Fibroblast of the conjunctiva (primary cell): Measurements from ENCODE around the gene ZYG11A.

Source experiments
- DNase-seq: peaks from one replicate; pipeline ENCODE4 v3.0.0-alpha.2; 2010; ENCODE audit warnings: low read depth

Gene ZYG11A

DNA sequence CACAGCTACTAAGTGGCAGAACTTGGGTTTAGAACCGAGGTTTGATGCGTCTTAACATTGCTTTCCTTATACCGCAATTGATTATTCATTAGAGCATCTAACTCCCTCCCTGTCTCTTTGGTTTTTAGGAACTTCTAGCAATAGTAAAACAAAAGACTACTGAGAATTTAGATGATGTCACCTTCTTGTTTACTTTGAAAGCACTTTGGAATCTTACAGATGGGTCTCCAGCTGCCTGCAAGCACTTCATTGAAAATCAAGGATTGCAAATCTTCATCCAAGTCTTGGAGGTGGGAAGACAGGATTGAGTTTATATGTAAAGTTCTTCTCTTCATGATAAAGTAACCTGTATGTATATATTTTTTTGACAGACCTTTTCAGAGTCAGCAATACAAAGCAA lies 35.0 kb downstream of the ZYG11A start:
- DNase-seq: no peak

DNA sequence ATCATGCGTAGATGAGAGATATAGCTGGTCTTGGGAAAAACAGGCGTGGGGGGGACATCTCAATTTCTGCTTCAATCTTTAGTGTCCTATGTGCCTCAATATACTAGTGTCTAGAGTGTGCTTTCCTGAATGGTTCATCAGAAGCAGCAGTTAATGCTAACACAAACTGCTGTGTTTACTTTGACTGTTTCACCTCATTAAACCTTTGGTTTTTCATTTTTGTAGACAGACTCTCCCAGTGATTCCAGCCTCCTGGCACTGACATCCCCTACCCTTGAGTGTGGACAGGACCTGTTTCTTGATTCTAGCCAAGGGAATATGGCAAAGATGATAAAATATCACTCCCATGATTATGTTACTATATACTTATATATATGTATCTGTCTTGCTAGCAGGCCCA lies 37.6 kb downstream of the ZYG11A start:
- no peak for DNase-seq

- no peak for DNase-seq
Observed at GRCh38 chr1:52887483-52887882, 44.9 kb downstream of the ZYG11A start.

DNA sequence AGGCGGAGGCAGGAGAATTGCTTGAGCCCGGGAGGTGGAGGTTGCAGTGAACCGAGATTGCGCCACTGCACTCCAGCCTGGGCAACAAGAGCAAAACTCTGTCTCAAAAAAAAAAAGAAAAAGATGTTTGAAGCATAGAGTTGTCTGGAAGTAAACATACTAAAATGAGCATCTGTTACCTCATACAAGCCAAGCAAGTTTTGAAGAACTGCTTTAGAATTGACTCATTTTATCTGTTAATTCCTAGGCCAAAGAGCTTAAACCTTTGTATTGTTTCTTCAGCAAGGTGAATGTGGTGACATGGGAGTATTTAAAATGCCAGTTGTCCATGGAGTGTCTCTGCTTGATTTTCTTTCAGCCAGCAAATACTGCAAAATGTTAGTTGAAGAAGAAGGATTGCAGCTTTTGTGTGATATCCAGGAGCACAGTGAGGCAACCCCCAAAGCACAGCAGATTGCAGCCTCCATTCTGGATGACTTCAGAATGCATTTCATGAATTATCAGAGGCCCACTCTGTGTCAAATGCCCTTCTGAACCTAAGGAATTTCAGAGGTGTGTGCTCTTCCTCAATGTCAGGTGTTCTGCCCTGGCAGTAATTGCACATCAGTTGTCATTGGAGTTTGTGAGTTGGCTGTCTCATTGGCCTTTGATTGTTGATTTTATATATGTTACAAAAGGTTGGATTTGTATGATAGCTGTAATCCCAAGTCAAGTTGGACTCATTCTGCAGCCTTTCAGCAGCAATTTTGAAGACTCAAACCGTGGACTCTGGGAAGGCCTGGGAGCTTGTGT lies 50.1 kb downstream of the ZYG11A start:
- no peak for DNase-seq

GRCh38 chr1:52899445-52899894 lies 56.9 kb downstream of the ZYG11A start:
- DNase-seq: no peak

- no peak for DNase-seq
Observed at GRCh38 chr1:52900402-52900801, 57.8 kb downstream of the ZYG11A start.

DNA sequence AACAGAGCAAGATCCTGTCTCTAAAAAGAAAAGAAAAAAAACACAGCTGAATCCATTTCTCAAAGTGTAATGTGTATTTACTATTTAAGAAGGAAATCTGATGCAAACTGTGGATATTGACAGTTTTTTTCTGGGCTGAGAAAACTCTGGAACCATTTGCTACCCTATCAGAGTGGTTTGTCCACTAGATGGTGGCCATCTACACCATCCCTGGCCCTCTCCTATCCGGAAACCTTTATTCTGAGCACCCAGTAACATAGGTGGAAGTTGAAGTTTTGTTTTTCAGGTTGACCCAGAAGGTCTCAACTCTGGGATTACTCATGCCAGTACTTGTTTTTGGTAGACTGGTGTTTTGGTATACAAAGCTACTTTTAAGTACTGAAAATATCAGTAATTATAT lies 58.8 kb downstream of the ZYG11A start:
- no peak for DNase-seq

DNA sequence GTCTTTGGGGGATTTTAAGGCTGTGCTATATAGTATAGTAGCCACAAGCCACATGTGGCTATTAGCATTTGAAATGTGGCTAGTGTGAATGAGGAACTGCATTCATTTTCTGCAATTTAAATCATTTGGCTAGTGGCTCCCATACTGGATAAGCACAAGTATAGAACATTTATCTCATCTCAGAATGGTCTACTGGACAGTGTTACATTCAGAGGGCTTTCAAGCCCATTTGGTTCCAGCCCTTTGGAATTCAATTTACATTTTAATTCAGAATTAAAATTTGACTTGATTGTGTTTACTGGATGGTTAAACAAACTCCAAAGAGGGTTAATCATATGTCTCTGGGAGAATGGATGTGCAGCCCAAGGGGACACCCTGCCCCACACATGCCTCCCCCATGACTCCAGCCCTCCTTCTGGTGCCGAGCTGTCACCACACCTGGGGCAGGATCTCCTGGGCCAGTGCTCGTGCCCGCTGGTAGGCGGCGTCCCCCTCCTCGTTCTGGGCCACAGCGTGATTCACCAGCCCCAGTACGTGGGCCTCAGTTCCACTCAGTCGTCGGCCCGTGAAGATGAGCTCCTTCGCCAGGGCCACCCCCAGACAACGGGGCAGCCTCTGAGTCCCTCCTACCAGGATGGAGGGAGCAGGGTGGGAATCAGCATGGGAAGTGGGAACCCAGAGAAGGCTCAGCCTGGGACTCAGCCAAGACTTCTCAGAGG lies 61.8 kb downstream of the ZYG11A start:
- DNase-seq: no peak

GRCh38 chr1:52904927-52905698 lies 62.6 kb downstream of the ZYG11A start:
- no peak for DNase-seq

DNA sequence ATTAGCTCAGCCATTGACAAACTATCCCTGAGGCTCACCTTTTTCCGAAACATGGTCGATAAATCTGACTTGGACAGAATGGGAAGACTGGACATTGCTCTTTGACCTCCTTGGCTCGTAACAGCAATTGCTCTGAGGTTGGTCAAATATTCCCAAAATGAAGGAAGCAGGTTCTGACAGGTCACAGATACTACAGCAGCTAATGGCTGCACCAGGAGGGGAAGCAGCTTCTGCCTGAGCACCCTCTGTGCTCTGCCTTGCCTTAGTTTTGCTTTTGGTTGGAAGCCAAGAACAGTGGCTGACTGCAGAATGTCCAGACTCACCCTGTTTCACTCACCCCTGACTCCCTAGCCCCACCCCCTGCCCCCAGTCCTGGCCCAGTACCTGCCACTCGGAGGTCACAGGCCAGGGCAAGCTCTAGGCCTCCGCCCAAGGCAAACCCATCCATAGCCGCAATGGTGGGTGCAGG lies 63.6 kb downstream of the ZYG11A start:
- DNase-seq: no peak

DNA sequence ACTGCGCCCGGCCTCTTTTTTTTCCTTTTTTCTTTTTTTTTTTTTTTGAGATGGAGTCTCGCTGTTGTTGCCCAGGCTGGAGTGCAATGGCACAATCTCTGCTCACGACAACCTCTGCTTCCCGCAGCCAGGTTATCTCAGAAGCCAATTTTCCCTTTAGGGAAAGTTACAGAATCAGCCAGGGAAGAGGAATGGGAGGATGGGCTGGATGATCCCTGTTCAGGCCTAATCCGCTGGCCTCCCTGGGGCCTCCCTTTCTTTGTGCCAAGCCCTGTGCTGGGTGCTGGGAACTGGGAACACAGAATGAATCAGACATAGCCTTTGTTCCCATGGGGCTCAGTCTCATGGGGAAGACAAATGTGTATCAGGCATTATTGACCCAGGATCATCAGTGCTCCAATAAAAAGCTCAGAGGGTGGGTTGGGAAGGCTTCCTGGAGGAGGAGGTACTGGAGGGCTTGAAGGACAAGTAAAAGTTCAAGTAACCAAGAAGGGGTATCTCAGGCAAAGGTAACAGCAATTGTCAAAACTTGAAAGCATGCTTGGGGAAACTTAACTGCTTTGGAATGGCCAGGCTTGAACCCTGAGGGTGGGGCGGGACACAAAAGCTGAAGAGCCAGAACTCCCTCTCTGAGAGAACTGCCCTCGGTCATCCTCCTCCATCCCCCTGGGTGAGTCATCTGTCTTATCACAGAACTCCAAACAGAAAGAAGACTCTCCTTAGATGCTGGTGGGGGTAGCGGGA lies 64.7 kb downstream of the ZYG11A start:
- no peak for DNase-seq

DNA sequence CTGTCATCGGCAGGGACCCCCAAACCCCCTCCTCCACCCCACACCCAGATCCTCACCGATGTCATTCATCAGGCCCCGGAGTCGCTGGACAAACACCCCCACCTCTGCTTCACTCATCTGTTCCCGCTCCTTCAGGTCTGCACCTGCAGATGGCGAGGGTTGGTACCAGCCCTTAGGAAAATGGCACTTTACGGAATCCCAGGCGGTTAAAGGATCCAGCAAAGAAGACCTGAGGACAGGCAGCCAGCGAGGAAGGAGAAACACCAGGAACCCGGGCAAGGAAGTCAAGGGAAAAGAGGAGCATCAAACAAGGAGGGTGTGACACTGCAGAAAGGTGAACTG lies 65.2 kb downstream of the ZYG11A start:
- DNase-seq: no peak

GRCh38 chr1:52911541-52911940 lies 69.0 kb downstream of the ZYG11A start:
- no peak for DNase-seq

DNA sequence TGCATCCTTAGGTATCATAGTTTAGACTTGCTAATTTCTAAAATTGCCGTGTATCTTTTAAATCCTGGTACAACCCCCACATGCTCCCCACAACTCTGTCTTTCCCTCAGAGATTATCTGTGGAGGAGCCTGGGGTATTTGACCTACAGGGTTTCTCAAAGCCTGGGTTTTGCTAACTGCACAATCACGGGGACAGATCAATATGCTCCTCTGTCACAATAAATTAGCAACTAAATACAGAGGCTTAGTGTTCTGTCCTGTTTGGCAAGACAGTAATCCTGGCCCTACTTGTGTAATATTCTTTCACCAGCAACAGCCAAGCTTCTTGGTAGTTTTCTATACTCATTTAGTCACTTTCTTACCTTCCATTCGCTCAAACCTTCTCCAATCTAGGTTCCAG lies 70.5 kb downstream of the ZYG11A start:
- no peak for DNase-seq

GRCh38 chr1:52913537-52913936 lies 71.0 kb downstream of the ZYG11A start:
- DNase-seq: no peak

DNA sequence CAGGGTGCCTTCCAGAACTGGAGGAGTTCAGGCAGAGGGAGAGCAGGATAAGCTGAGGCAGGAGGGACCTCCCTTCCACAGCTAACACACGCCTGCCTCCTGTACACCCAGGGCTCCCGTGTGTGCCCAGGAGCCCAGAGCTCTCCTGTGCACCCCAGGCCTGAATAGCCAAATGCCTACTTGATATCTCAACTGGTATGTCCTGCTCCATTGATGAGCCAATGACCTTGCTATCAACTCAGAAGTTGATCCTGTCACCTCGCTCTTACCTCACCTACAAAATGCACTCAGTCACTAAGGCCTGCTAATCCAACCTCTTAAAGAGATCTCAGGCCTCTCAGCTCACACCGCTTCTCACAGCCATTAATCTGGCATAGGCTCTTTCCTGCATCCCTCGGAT lies 71.9 kb downstream of the ZYG11A start:
- DNase-seq: no peak

GRCh38 chr1:52915211-52915854 lies 72.8 kb downstream of the ZYG11A start:
- no peak for DNase-seq

DNA sequence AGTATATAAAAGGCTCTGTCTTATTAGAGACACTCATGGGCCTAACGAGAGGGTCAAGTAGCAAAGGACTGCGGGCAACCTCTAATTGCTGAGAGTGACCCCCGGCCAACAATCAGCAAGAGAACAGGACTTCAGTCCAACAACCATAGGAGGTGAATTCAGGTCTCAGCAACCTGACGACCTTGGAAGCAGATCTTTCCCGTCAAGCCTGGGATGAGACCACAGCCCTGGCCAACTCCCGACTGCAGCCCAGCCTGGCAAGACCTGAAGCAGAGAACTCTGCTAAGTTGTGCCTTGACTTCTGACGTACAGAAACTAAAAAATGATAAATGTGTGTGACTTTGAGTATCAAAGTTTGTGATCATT lies 73.3 kb downstream of the ZYG11A start:
- DNase-seq: no peak

GRCh38 chr1:52916241-52916975 lies 73.8 kb downstream of the ZYG11A start:
- no peak for DNase-seq

- no peak for DNase-seq
Observed at GRCh38 chr1:52917156-52917555, 74.6 kb downstream of the ZYG11A start.

DNA sequence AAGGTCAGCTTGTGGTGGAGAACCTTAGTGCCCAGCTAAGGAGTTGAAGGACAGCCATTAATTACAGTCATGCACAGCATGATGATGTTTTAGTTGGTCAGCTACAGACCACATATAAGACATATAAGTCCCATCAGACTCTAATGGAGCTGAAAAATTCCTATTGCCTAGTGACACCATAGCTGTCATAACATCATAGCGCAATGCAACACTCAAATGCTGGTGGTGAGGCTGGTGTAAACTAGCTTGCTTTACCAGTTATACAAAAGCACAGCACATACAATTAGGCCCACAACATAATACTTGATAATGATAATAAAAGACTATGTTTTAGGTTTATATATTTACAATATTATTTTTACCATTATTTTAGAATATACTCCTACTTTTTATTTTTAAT lies 75.0 kb downstream of the ZYG11A start:
- no peak for DNase-seq
